ENCODE data around the gene PDE4D. TPM values are rescaled to one million over a fixed set of nuclear protein-coding genes. Genes with fewer than 3 reads are reported as not detected.

Gene PDE4D
- total RNA-seq, 2 experiments from 2014 or later, result 164 to 175 TPM

DNA sequence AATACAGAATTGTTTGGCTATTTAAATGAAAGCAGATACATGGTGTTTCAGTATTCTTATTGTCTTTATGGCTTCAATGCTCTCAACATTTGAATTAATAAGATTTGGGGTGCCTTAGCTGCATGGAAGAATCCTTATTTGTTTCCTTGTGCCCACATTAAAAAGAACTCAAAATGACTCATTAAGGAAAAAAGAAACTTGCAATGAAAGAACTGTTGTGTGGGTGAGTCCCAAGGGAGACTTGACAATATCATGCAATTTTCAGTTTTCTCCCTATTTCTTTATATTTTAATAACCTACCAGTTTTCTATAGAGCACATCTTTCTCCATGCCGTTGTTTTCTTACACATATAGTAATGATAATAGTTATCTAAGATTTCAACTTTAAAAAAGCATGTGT is 404.0 kb downstream of the PDE4D start:
- CTCF ChIA-PET, result no interaction called here

DNA sequence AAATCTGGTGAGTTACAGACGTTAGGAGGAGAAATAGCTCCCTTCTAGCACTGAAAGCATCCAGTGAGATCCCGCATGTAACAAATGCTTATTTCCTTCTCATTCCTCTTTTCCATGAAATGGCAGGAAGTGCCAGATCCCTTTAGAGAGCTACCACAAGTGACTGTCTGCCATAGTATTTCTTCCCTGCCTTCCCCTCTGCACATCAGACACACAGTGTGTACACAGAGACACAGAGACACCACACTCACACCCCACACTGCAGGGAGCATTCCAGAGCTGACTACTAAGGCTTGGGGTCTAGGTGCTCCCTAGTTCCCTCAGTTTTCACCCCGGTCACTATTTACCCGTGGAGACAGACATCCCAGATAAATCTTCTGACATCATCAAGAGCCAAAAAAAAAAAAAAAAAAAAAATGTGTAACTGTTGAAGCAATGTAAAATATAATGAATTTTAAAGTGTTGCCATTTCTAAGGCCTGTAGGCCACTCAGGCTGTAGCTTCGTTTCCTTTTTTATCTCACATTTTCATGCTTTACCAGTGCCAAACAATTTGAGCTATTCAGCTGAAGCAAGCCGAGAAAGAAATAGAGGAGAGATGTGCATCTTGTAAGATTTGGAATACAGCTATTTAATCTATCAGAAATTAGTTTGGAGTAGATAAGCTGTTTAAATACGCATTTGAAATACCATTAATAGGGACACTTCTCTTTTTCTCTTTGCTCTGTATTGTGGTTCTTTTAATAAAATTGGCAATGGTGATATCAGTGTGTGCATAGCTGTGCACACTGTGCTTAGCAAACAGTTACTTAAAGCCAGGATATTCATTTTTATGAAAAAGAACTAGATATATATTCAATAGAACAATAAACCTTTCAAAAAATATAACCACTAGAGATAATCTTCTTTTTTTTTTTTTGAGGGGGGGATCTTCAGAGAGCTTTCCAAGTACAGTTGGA is 405.5 kb downstream of the PDE4D start:
- intact Hi-C loops (cut with DNase I, micrococcal nuclease), result no loop called here
- H3K27ac Mint-ChIP-seq, result no peak overlapping the region
- H3K4me1 Mint-ChIP-seq (ENCODE audit: low read depth), result no peaks in the 10 kb centered on the region
- Histone ChIP-seq H3K27ac (ENCODE audit: low read depth in 1 of 2, low read length in 2 of 2) (no peak overlapping the region), H3K4me1 (ENCODE audit: insufficient read depth, low read length) (no peaks in the 10 kb centered on the region), H3K27me3 (ENCODE audit: control insufficient read depth in 1 of 2, insufficient read depth in 2 of 2, low read length in 2 of 2) (no peaks in the 10 kb centered on the region), H3K9me3 (ENCODE audit: control insufficient read depth in 1 of 2, insufficient read depth in 1 of 2, low read length in 2 of 2) (no peaks in the 10 kb centered on the region), H3K4me3 (ENCODE audit: low read length) (no peak overlapping the region), H3K36me3 (ENCODE audit: insufficient read depth, low read length) (no peaks in the 10 kb centered on the region)
- H3K9me3 Mint-ChIP-seq, result no peaks in the 10 kb centered on the region
- no peaks in the 10 kb centered on the region for H3K27me3 Mint-ChIP-seq
- DNase-seq (no peak), ATAC-seq (ENCODE audit: poor library complexity) (no peak)
- ChIA-PET CTCF (no interaction called here), POLR2A (no interaction called here)
- H3K4me3 Mint-ChIP-seq, result no peak overlapping the region
- TF ChIP-seq, protein P1, sequence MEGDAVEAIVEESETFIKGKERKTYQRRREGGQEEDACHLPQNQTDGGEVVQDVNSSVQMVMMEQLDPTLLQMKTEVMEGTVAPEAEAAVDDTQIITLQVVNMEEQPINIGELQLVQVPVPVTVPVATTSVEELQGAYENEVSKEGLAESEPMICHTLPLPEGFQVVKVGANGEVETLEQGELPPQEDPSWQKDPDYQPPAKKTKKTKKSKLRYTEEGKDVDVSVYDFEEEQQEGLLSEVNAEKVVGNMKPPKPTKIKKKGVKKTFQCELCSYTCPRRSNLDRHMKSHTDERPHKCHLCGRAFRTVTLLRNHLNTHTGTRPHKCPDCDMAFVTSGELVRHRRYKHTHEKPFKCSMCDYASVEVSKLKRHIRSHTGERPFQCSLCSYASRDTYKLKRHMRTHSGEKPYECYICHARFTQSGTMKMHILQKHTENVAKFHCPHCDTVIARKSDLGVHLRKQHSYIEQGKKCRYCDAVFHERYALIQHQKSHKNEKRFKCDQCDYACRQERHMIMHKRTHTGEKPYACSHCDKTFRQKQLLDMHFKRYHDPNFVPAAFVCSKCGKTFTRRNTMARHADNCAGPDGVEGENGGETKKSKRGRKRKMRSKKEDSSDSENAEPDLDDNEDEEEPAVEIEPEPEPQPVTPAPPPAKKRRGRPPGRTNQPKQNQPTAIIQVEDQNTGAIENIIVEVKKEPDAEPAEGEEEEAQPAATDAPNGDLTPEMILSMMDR (IDR thresholded peaks at IDR 0.05), result no peak
- H3K36me3 Mint-ChIP-seq (ENCODE audit: low read depth), result no peaks in the 10 kb centered on the region

More for the DNA sequence above, 404.0 kb downstream of the PDE4D start:
- Histone ChIP-seq H3K4me3 (ENCODE audit: low read length) (no peak overlapping the region), H3K36me3 (ENCODE audit: insufficient read depth, low read length) (no peaks in the 10 kb centered on the region), H3K4me1 (ENCODE audit: insufficient read depth, low read length) (no peaks in the 10 kb centered on the region), H3K27ac (ENCODE audit: low read depth in 1 of 2, low read length in 2 of 2) (no peak overlapping the region), H3K27me3 (ENCODE audit: control insufficient read depth in 1 of 2, insufficient read depth in 2 of 2, low read length in 2 of 2) (no peaks in the 10 kb centered on the region), H3K9me3 (ENCODE audit: control insufficient read depth in 1 of 2, insufficient read depth in 1 of 2, low read length in 2 of 2) (no peaks in the 10 kb centered on the region)
- Mint-ChIP-seq H3K4me1 (ENCODE audit: low read depth) (no peaks in the 10 kb centered on the region), H3K36me3 (ENCODE audit: low read depth) (no peaks in the 10 kb centered on the region), H3K27ac (no peak overlapping the region), H3K9me3 (no peaks in the 10 kb centered on the region), H3K27me3 (no peaks in the 10 kb centered on the region), H3K4me3 (no peak overlapping the region)
- POLR2A ChIA-PET, result interaction anchor here (0.7 kb wide), 1 partner anchor 34 kb away, joined by 3 read pairs; no protein-coding TSS in a partner anchor
- intact Hi-C loops (cut with DNase I, micrococcal nuclease), result no loop called here
- ATAC-seq (ENCODE audit: poor library complexity) (no peak), DNase-seq (no peak)
- TF ChIP-seq, protein P1 (IDR thresholded peaks at IDR 0.05), result no peak

DNA sequence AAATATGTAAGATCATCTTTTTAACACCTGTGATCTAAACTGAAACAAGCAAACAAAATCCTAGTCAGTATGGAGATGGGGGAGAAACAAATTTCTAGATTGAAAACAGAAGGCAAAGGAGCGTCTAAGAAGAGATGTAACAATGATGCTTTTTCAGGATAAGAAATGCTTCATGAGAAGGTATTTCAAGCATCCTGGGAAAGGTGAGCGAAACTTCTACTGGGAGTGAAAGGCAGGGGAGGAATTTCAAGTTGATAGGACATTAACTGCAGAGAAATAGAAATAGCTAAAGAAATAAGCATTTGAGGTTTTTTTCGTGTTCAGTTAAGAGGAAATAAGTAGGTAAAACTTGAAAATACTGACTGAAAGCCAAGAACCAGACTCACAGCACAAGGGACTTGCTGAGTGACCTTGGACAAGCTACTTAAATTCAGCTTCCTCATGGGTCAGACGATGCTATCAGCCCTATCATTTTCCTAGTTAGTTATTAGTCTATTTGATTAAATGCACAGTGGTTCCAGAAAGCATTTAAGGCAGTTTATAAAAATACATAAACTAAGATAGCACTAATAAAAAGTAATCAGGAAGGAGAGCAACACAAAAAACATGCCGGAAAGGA is 406.3 kb downstream of the PDE4D start:
- no peak for ATAC-seq (ENCODE audit: poor library complexity)
- Histone ChIP-seq H3K27me3 (ENCODE audit: control insufficient read depth in 1 of 2, insufficient read depth in 2 of 2, low read length in 2 of 2) (no peaks in the 10 kb centered on the region), H3K9me3 (ENCODE audit: control insufficient read depth in 1 of 2, insufficient read depth in 1 of 2, low read length in 2 of 2) (no peaks in the 10 kb centered on the region), H3K27ac (ENCODE audit: low read depth in 1 of 2, low read length in 2 of 2) (no peak overlapping the region), H3K4me1 (ENCODE audit: insufficient read depth, low read length) (no peaks in the 10 kb centered on the region), H3K4me3 (ENCODE audit: low read length) (no peak overlapping the region), H3K36me3 (ENCODE audit: insufficient read depth, low read length) (no peaks in the 10 kb centered on the region)
- Mint-ChIP-seq H3K9me3 (no peaks in the 10 kb centered on the region), H3K4me1 (ENCODE audit: low read depth) (no peaks in the 10 kb centered on the region), H3K4me3 (no peak overlapping the region), H3K36me3 (ENCODE audit: low read depth) (no peaks in the 10 kb centered on the region), H3K27ac (no peak overlapping the region), H3K27me3 (no peaks in the 10 kb centered on the region)
- POLR2A ChIA-PET, result no interaction called here
- CTCF ChIA-PET, result no interaction called here
- intact Hi-C loops (cut with DNase I, micrococcal nuclease), result no loop called here
- DNase-seq, result no peak
- TF ChIP-seq, protein P1 (IDR thresholded peaks at IDR 0.05), result no peak
